Measurements from ENCODE around the gene TRIM2.

DNA sequence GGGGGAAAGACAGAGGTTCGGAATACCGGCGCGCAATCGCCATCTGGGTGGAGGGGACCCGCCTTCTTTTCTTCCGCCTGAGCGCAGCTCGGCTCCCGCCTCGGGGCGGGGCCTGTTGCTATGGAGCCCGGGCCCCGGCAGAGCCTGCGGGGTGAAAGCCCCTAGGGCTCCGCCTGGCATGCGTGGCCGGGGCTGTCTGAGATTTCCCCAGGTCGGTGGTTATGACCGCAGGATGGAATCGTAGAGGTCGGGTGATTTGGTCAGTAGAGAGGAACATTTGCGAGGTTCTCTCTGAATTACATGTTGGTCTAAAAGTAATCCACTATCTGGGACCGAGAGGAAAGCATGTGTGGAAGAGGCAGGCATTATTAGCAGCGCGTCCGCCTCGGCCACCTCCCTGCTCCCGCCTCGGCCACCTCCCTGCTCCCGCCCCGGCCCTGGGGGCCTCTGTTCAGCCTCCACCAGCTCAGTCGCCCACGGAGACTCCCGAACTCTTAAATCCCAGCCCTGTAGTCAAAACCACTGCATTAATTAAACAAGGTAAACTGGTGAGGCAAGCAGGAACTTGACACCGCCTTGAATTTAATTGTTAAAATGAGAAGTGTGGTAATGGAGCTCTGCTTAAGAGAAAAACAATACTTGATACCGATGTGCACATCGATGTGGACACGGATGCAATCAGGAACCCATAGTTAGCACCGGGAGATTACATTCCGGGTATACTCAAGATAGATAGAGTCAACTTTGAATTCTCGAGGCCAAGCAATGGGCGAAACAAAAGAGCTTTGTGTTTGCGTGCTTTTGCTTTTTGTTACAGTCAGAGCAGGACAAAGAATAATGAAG lies 45.2 kb downstream of the TRIM2 start:
- TF ChIP-seq, protein P1, sequence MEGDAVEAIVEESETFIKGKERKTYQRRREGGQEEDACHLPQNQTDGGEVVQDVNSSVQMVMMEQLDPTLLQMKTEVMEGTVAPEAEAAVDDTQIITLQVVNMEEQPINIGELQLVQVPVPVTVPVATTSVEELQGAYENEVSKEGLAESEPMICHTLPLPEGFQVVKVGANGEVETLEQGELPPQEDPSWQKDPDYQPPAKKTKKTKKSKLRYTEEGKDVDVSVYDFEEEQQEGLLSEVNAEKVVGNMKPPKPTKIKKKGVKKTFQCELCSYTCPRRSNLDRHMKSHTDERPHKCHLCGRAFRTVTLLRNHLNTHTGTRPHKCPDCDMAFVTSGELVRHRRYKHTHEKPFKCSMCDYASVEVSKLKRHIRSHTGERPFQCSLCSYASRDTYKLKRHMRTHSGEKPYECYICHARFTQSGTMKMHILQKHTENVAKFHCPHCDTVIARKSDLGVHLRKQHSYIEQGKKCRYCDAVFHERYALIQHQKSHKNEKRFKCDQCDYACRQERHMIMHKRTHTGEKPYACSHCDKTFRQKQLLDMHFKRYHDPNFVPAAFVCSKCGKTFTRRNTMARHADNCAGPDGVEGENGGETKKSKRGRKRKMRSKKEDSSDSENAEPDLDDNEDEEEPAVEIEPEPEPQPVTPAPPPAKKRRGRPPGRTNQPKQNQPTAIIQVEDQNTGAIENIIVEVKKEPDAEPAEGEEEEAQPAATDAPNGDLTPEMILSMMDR (conservative IDR thresholded peaks at IDR 0.05; ENCODE audit: low read depth, low read length): no peak
- TF ChIP-seq EZH2 (IDR thresholded peaks at IDR 0.05; ENCODE audit: low read length, unreplicated experiment) (no peak), EZH2phosphoT487 (IDR thresholded peaks at IDR 0.05; ENCODE audit: borderline replicate concordance, low read length) (no peak)

Data from PC-3 (cell line).